ENCODE measurements around the gene CD38. TPM values are rescaled to one million over a fixed set of nuclear protein-coding genes. Genes with fewer than 3 reads are reported as not detected.
A peak's percentile ranks its signal among the peaks of the same experiment; 100 is the strongest.

CD38 gene
- total and polyA plus RNA-seq, 2 of the 13 experiments (the other 11 are each of a cell fraction or from before 2014, with no cell fraction given): not detected

DNA sequence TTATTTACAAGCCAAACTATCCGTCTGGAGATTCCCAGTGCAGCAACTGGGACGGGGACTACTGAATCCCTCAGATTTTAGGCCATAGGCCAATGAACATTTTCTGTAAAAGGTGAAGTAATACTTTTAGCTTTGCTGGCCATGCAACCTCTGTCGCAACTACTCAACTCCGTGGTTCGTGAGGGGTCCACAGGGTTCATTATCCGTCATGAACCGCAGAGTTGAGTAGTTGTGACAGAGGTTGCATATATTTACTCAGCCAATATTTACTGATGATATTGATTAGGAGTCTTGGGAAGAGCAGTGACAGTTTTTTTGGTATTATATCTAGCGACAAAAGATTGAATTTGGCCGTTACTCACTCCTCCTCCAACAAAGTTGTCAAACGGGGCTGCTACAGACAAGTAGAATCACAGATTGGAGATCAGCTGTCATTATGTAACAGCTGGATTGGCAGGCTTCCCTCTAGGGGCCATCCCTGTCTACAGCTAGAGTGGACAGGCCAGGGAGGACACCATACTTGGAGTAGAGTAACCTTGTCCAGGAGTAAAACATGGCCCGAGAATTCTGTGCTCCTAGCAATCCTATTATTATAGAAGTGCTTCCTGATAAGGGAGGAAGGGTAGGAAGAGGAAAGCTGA, 37.2 kb upstream of the CD38 start (continued):
- TF ChIP-seq, protein P1, sequence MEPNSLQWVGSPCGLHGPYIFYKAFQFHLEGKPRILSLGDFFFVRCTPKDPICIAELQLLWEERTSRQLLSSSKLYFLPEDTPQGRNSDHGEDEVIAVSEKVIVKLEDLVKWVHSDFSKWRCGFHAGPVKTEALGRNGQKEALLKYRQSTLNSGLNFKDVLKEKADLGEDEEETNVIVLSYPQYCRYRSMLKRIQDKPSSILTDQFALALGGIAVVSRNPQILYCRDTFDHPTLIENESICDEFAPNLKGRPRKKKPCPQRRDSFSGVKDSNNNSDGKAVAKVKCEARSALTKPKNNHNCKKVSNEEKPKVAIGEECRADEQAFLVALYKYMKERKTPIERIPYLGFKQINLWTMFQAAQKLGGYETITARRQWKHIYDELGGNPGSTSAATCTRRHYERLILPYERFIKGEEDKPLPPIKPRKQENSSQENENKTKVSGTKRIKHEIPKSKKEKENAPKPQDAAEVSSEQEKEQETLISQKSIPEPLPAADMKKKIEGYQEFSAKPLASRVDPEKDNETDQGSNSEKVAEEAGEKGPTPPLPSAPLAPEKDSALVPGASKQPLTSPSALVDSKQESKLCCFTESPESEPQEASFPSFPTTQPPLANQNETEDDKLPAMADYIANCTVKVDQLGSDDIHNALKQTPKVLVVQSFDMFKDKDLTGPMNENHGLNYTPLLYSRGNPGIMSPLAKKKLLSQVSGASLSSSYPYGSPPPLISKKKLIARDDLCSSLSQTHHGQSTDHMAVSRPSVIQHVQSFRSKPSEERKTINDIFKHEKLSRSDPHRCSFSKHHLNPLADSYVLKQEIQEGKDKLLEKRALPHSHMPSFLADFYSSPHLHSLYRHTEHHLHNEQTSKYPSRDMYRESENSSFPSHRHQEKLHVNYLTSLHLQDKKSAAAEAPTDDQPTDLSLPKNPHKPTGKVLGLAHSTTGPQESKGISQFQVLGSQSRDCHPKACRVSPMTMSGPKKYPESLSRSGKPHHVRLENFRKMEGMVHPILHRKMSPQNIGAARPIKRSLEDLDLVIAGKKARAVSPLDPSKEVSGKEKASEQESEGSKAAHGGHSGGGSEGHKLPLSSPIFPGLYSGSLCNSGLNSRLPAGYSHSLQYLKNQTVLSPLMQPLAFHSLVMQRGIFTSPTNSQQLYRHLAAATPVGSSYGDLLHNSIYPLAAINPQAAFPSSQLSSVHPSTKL (CRISPR knock-in tag; IDR thresholded peaks at IDR 0.05): peak; percentile 89
- TF ChIP-seq, protein P2, sequence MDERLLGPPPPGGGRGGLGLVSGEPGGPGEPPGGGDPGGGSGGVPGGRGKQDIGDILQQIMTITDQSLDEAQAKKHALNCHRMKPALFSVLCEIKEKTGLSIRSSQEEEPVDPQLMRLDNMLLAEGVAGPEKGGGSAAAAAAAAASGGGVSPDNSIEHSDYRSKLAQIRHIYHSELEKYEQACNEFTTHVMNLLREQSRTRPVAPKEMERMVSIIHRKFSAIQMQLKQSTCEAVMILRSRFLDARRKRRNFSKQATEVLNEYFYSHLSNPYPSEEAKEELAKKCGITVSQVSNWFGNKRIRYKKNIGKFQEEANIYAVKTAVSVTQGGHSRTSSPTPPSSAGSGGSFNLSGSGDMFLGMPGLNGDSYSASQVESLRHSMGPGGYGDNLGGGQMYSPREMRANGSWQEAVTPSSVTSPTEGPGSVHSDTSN (CRISPR knock-in tag; IDR thresholded peaks at IDR 0.05): no peak
- TF ChIP-seq ZNF230 (CRISPR knock-in tag; IDR thresholded peaks at IDR 0.05) (no peak), NFIC (IDR thresholded peaks at IDR 0.05; ENCODE audit: low read length) (peak; percentile 72; the same call in 1 of the 2 replicates), NKX3-1 (CRISPR knock-in tag; IDR thresholded peaks at IDR 0.05) (no peak), HDAC1 (CRISPR knock-in tag; IDR thresholded peaks at IDR 0.05) (peak; percentile 44; the same call in 1 of the 2 replicates), SCMH1 (CRISPR knock-in tag; IDR thresholded peaks at IDR 0.05; ENCODE audit: borderline replicate concordance) (no peak), MATR3 (CRISPR knock-in tag; IDR thresholded peaks at IDR 0.05) (no peak), ZNF441 (CRISPR knock-in tag; IDR thresholded peaks at IDR 0.05; ENCODE audit: borderline replicate concordance) (peak; percentile 74; the same call in 1 of the 2 replicates), ZNF780A (CRISPR knock-in tag; IDR thresholded peaks at IDR 0.05) (no peak), MXI1 (IDR thresholded peaks at IDR 0.05; ENCODE audit: borderline replicate concordance, low read depth, low read length) (no peak), RFX3 (CRISPR knock-in tag; IDR thresholded peaks at IDR 0.05) (no peak), HHEX (CRISPR knock-in tag; IDR thresholded peaks at IDR 0.05) (peak; percentile 84), ZFP62 (CRISPR knock-in tag; IDR thresholded peaks at IDR 0.05) (no peak), KDM1A (CRISPR knock-in tag; IDR thresholded peaks at IDR 0.05) (peak; percentile 64; the same call in 1 of the 2 replicates), NCOR1 (IDR thresholded peaks at IDR 0.05; ENCODE audit: borderline replicate concordance, low read length) (peak; percentile 77; the same call in 1 of the 2 replicates)
- TF ChIP-seq, protein P3, sequence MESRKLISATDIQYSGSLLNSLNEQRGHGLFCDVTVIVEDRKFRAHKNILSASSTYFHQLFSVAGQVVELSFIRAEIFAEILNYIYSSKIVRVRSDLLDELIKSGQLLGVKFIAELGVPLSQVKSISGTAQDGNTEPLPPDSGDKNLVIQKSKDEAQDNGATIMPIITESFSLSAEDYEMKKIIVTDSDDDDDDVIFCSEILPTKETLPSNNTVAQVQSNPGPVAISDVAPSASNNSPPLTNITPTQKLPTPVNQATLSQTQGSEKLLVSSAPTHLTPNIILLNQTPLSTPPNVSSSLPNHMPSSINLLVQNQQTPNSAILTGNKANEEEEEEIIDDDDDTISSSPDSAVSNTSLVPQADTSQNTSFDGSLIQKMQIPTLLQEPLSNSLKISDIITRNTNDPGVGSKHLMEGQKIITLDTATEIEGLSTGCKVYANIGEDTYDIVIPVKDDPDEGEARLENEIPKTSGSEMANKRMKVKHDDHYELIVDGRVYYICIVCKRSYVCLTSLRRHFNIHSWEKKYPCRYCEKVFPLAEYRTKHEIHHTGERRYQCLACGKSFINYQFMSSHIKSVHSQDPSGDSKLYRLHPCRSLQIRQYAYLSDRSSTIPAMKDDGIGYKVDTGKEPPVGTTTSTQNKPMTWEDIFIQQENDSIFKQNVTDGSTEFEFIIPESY (CRISPR knock-in tag; IDR thresholded peaks at IDR 0.05): no peak
- TF ChIP-seq, protein P4, sequence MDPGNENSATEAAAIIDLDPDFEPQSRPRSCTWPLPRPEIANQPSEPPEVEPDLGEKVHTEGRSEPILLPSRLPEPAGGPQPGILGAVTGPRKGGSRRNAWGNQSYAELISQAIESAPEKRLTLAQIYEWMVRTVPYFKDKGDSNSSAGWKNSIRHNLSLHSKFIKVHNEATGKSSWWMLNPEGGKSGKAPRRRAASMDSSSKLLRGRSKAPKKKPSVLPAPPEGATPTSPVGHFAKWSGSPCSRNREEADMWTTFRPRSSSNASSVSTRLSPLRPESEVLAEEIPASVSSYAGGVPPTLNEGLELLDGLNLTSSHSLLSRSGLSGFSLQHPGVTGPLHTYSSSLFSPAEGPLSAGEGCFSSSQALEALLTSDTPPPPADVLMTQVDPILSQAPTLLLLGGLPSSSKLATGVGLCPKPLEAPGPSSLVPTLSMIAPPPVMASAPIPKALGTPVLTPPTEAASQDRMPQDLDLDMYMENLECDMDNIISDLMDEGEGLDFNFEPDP (CRISPR knock-in tag; conservative IDR thresholded peaks at IDR 0.05): no peak
- TF ChIP-seq, protein P5, sequence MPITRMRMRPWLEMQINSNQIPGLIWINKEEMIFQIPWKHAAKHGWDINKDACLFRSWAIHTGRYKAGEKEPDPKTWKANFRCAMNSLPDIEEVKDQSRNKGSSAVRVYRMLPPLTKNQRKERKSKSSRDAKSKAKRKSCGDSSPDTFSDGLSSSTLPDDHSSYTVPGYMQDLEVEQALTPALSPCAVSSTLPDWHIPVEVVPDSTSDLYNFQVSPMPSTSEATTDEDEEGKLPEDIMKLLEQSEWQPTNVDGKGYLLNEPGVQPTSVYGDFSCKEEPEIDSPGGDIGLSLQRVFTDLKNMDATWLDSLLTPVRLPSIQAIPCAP (CRISPR knock-in tag; IDR thresholded peaks at IDR 0.05; ENCODE audit: low read depth): no peak
- TF ChIP-seq, protein P6, sequence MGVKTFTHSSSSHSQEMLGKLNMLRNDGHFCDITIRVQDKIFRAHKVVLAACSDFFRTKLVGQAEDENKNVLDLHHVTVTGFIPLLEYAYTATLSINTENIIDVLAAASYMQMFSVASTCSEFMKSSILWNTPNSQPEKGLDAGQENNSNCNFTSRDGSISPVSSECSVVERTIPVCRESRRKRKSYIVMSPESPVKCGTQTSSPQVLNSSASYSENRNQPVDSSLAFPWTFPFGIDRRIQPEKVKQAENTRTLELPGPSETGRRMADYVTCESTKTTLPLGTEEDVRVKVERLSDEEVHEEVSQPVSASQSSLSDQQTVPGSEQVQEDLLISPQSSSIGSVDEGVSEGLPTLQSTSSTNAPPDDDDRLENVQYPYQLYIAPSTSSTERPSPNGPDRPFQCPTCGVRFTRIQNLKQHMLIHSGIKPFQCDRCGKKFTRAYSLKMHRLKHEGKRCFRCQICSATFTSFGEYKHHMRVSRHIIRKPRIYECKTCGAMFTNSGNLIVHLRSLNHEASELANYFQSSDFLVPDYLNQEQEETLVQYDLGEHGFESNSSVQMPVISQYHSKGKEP (CRISPR knock-in tag; IDR thresholded peaks at IDR 0.05): no peak
